HS-5 (cell line): Measurements from ENCODE around the gene UGGT2.
A peak's percentile ranks its signal among the peaks of the same experiment; 100 is the strongest.
"Not testable (repeated sequence)": the region's sequence is repeated elsewhere in the genome, so short reads cannot be mapped to it uniquely, and the experiment has no call there.

Experiments used
- DNase-seq: peaks from one replicate; pipeline ENCODE4 v3.0.0-alpha.2; 2012; ENCODE audit warnings: low read depth

UGGT2 gene

DNA sequence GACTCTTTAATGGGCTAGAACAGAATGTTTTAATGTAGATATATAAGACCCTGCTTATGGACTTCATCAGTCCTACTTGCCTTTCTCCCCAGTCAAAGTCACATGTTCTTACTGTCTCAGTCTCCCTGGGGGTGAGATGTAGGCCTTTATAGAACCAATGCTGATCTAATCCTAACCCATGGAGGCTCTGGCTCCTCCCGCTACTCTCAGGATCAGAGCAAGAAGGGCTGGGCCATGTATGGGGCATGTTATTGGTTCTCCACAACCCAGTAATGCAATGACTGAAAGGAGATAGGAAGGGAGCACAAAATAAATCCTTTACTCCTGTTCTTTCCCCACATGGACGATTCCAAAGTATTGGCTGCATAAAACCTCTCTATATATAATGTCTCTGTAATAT, 82.3 kb downstream of the UGGT2 start:
- DNase-seq, result no peak

DNA sequence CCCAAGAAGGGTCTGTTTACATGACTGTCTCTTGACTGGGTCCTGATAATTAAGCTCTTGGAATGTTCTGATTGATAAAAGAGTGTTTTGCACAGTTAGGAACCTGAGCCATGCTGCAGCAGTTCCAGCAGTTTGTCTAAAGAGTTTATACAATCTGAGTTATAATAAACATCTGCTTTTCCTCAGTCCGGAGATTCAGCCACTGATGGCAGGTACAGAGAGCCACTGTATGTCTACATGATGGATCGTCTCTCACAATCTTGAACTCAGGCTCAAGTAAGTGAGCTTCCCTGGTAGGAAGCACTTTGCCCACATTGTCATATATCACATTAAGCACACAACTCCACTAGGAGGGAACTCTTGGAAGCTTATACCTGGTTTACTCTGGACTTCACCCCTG, 84.3 kb downstream of the UGGT2 start:
- DNase-seq, result no peak

DNA sequence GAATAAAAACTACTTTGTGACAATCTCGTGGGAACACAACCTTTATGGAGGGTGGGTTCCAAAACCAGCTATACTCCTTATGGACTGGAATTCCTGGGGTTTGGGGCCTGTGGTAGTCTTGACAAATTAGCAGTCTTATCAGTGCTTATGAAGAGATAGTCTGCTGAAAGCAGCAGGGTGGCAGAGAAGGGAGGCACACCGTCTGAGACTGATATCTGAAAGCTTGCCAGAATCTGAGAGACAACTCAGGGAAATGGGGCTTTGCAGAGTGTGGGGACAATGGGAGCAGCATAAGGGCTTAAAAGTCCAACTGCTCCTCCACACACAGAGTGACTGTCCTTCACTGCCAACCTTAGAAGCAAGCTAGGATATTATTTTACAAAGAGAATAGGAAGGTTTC, 95.9 kb downstream of the UGGT2 start:
- no peak for DNase-seq

DNA sequence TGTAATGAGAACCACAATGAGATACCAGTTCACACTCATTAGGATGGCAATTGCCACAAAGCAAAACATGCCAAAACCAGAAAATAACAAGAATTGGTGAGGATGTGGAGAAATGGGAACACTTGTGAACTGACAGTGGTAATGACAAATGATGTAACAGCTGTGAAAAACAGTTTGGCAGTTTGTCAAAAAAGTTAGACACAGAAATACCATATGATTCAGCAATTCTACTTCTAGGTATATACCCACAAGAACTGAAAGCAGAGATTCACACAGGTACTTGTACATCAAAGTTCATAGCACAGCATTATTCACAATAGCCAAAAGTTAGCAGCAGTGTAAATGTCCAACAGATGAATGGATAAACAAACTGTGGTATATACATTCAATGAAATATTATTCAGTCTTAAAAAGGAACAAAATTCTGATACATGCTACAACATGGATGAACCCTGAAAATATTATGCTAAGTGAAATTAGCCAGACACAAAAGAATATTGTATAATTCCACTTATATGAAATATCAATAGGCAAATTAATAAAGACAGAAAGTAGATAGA, 96.5 kb downstream of the UGGT2 start:
- no peak for DNase-seq

DNA sequence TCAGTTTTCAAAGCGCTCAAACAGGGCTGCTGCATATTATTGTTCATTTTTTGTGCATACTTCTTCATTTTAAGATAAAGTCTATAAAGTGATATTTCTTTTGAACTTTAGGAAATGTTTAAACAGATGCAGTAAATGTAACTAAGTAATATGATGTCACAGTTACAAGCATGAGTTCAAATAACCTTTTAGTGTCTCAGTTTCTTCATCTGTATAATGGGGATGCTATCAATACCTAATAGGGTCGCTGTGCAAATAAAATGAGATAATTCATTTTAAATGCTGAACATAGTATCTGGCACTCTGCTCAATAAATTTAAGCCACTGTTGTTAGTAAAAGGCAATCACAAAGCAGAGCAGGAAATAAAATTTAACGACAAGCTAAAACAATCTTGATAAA, 97.5 kb downstream of the UGGT2 start:
- no peak for DNase-seq

DNA sequence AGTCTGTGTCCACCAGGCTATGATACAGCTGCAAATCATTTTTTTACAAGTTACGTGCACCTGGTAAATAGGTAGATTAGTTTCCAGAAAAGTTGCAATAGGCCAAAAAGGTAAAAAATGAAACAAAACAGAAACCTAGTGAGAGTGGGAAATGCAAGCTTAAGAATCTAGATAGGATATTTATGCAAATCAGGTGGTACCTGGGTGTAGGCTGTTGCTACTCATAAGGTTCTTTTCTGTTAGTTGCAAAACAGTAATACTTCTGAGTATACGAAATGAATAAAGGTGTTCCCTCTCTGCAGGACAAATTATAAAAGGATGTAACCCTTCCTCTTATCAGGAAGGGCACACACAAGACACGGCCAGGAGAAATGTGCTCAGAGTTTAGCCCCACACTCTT, 97.9 kb downstream of the UGGT2 start:
- DNase-seq, result no peak

DNA sequence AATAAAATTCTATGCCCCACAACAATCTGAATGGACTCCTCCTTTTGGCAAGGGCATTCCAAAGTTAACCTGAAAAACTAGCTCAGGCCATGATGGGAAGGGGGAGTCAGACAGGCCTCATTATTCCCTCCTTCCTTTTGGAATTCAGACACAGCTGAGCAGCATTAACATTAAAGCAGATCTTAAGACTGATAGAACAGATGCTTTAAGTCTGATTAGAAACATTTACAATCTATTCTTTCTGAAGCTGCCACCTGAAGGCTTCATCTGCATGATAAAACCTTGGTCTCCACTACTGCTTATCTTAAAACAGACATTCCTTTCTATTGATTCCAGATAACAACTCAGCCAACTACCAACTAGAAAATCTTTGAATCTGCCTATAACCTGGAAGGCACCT, 98.9 kb downstream of the UGGT2 start:
- DNase-seq, result no peak

DNA sequence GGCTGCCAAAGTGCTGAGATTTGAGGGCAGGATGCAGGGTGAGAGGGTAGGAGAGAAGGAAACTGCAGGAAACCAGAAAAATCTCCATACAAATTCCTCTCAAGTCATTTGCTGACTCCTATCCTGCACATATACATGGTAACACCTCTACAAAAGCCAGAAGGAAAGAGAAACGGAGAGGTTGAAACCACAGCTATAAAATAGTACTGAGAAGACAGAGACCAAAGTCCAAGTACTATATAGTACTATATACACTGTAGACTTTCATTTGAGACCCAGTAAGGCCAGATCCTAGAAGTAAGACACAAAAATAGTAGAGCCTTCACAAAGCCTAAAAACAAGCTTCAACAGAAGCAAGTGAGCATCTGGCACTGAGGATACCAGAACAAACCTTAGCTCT, 103.1 kb downstream of the UGGT2 start:
- DNase-seq, result no peak

DNA sequence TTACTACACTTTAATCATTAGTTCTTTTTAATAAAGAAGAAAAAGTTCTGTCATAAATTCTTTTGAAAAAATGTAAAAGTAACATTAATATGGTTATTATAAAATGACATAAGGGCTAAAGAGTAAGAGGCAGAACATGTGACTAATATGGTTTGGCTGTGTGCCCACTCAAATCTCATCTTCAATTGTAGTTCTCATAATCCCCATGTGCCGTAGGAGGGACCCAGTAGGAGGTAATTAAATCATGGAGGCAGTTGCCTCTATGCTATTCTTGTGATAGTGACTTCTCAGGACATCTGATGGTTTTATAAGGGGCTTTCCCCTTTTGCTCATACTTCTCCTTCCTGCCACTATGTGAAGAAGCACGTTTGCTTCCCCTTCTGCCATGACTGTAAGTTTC, 104.5 kb downstream of the UGGT2 start:
- no peak for DNase-seq

DNA sequence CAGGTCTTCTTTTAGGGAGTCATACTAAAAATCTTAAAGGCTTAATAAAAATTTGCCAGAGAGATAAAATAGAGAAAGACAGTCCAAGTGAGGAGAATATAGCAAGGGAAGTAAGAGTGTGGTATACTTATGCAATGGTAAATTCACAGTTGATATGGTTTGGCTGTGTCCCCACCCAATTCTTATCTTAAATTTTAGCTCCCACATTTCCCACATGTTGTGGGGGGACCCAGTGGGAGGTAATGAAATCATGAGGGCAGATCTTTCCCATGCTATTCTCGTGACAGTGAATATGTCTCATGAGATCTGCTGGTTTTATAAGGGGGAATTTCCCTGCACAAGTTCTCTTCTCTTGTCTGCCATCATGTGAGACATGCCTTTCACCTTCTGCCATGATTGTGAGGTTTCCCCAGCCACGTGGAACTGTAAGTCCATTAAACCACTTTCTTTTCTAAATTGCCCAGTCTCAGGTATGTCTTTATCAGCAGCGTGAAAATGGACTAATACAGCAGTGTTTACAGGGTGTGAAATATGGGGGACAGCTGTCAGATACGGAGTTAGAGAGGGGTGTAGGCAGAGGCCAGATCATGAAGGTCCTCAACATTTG, 115.4 kb downstream of the UGGT2 start:
- no peak for DNase-seq

DNA sequence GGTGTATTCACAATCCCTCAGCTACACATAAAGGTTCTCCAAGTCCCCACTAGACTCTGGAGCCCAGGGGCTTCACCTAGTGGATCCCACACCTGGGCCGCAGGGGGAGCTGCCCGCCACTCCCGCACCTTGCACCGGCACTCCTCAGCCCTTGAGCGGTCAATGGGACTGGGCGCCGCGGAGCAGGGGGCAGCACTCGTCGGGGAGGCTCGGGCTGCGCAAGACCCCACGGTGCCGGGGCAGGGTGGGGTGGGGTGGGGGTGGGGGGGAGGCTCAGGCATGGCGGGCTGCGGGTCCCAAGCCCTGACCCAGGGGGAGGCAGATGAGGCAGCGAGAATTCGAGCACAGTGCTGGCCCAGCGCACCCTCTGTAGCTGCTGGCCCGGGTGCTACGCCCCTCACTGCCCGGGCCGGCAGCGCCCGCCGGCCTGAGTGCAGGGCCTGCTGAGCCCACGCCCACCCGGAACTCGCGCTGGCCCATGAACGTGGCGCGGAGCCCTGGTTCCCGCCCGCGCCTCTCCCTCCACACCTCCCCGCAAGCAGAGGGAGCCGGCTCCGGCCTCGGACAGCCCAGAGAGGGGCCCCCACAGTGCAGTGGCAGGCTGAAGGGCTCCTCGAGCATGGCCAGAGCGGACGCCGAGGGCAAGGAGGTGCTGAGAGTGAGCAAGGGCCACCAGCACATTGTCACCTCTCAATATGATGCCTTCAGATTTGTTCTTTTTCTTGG, 121.7 kb downstream of the UGGT2 start:
- no peak for DNase-seq

DNA sequence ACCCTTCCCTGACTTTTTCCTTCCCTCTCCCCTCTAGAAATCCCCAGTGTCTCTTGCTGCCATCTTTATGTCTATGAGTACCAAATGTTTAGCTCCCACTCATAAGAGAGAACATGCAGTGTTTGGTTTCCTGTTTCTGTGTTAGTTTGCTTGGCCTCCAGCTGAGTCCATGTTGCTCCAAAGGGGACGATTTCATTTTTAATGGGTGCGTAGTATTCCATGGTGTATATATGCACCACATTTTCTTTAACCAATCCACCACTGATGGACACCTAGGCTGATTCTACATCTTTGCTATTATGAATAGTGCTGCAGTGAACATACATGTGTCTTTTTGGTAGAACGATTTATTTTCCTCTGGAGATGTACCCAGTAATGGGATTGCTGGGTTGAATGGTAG, 123.8 kb downstream of the UGGT2 start:
- no peak for DNase-seq

DNA sequence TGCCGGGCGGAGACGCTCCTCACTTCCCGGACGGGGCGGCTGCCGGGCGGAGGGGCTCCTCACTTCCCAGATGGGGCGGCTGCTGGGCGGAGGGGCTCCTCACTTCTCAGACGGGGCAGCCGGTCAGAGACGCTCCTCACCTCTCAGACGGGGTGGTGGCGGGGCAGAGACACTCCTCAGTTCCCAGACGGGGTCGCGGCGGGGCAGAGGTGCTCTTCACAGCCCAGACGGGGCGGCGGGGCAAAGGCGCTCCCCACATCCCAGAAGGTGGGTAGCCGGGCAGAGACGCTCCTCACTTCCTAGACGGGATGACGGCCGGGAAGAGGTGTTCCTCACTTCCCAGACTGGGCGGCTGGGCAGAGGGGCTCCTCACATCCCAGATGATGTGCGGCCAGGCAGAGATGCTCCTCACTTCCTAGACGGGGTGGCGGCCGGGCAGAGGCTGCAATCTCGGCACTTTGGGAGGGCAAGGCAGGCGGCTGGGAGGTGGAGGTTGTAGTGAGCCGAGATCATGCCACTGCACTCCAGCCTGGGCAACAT, 124.8 kb downstream of the UGGT2 start:
- DNase-seq, result not testable (repeated sequence)

DNA sequence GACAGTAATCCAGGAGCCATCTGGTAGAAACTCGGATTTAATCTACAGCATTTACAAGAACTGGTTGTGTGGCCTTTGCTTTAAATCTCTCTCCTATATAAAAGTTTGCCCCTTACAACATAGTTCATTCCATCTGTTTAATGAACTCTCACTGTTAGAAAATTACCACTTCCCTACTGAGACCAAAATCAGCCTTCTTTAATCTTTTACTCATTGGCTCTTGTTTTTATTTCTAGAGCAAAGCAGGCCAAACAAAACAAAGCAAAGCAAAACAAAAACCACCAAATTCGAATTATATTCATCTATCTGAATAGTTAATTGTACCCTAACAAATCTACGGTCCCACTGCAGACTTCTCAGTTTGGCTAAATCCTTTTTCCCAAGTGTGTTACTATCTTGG, 127.0 kb downstream of the UGGT2 start:
- no peak for DNase-seq

DNA sequence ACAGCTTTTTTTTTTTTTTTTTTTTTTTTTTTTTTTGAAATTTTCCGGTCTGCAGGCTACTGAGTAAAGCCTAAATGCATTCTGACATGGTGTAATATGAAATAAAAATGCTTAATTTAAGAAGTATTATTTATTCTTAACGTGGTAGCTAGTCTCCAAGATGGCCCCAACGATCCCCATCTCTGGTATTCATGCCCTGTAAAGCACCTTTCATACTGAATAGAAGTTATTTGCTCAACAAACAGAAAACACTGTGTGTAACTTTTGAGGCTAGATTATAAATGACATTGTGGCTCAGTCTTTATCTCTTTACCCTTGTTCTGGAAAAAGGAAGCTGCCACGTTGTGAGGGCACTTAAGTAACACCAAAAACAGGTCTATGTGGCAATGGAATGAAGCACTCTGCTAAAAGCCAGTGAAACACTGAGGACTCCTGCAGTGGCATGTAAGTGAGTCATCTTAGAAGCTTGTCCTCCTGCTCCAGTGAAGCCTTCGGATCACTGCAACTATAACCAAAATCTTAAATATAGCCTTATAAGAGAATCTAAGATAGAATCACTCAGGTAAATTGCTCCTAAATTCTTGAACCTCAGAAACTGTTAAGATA, 128.7 kb downstream of the UGGT2 start:
- peak; percentile 9 for DNase-seq

DNA sequence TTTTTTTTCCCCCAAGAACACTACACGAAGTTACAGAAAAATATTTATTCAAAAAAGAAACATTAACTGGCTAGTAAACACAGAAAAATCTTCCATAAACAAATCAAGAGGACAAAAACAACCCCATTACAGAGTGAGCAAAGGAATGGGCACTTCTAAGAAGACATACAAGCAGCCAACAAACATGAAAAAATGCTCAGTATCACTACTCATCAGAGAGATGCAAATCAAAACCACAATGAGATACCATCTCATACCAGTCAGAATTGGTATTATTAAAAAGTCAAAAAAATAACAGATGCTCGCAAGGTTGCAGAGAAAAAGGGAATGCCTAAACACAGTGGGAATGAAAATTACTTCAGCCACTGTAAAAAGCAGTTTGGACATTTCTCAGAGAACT, 131.7 kb downstream of the UGGT2 start:
- no peak for DNase-seq

DNA sequence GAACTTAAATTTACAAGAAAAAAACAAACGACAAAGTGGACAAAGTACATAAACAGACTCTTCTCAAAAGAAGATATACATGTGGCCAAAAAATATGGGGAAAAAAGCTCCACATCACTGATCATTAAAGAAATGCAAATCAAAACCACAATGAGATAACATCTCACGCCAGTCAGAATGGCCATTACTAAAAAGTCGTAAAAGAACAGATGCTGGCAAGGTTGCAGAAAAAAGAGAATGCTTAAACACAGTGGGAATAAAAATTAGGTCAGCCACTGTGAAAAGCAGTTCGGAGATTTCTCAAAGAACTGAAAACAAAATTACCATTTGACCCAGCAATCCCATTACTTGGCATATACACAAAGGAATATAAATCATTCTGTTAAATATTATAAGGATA, 132.7 kb downstream of the UGGT2 start:
- no peak for DNase-seq

DNA sequence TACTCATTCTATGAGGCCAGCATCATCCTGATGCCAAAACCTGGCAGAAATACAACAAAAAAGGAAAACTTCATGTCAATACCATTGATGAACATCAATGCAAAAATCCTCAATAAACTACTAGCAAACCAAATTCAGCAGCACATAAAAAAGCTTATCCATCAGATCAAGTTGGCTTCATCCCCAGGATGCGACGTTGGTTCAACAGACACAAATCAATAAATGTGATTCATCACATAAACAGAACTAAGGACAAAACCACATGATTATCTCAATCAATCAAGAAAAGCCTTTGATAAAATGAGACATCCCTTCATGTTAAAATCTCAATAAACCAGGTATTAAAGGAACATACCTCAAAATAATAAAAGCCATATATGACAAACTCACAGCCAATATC, 134.3 kb downstream of the UGGT2 start:
- no peak for DNase-seq

DNA sequence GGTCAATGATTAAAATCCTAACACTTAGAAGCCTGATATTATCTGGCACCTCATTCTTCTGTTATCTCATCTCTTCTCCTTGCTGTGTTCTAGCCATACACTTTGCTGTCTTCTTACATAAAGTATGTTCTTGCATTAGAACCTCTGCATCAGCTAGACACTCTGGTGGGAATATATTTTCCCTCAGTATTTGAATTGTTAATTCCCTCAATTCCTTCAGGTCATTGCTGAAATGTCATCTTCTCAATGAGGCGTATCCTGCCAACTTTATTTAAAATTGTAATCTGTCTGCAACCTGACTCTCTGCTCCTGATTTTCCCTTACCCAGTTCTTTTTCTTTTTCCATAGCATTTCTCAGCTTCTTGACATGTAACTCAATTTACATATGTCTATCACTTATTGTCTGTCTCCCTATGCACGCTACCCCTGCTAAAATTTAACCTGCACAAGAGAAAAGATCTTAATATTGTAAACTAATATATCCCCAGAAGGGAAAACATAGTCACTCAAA, 138.2 kb downstream of the UGGT2 start:
- DNase-seq, result no peak

DNA sequence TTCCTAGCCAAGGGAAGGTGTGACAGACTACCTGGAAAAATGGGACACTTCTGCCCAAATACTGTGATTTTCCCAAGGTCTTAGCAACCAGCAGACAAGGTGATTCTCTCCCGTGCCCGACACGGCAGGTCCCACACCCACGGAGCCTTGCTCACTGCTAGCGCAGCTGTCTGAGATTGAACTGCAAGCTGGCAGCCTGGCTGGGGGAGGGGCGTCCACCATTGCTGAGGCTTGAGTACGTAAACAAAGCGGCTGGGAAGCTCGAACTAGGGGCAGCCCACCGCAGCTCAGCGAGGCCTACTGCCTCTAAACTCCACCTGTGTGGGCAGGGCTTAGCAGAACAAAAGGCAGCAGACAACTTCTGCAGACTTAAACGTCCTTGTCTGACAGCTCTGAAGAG, 146.2 kb downstream of the UGGT2 start:
- no peak for DNase-seq

DNA sequence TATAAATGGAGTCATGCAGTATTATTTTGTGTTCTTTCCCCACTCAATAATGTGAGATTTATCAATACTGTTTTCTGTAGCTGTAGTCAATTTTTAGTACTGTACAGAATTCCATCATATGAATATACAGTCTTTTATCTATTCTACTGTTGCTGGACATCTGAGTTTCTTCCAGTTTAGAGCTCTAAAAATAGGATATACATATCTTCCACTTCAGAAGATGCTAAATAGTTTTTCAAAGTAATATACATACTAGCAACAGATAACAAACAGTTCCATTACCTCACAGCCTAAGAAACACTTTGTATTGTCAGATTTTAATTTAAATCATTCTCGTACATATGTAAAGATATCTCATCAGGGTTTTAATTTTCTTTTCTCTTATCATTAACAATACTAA, 149.6 kb downstream of the UGGT2 start:
- DNase-seq, result no peak

DNA sequence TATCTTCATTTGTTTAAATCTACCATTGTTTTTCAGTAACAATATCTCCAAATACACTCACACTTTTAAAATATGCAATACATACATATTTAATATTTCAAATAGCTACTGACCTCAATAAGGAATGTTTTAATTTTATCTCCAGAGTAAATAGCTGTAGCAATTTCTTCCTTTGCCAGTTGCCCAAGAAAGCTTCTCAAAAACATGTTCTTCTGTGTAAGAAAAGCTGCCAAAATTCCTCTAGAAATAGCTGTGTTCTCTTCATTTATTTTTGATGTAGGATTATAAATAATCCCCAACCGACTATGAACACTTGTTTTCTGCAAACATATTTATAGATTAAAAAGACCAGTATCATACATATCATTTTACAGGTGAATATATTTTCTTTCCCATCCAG, 150.5 kb downstream of the UGGT2 start:
- DNase-seq, result no peak

DNA sequence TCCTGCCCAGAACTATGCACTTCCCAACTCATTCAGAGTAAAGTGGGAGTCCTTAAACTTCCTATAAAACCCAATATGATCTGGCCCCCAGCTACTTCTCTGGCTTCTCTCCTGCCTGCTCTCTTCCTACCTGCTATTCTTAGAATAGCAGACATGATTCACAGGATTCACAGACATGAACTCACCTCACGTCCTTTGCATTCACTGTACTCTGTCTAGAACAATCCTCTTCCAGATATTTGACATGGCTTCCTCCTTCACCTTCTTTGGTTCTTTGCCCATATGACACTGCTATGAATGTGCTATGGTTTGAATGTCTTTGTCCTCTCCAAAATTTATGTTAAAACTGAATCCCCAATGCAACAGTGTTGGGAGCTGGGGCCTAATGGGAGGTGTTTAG, 154.9 kb downstream of the UGGT2 start:
- DNase-seq, result no peak
